GM19193 (cell line): ENCODE results near the gene DNMT1.

Source experiments
- POLR2A ChIP-seq: IDR thresholded peaks from 4 replicates; pipeline ENCODE4 v1.6.1; 2011; ENCODE audit not compliant: insufficient read depth, insufficient read length; ENCODE audit errors: extremely low read depth

The DNMT1 gene

GRCh38 chr19:10104665-10105508 lies 89.9 kb downstream of the DNMT1 start:
- peak; percentile 55 for TF ChIP-seq POLR2A

GRCh38 chr19:10104130-10104513 lies 90.6 kb downstream of the DNMT1 start:
- TF ChIP-seq POLR2A: no peak

GRCh38 chr19:10102787-10103236 lies 91.9 kb downstream of the DNMT1 start:
- no peak for TF ChIP-seq POLR2A

GRCh38 chr19:10100163-10100785 lies 94.5 kb downstream of the DNMT1 start:
- no peak for TF ChIP-seq POLR2A

GRCh38 chr19:10096615-10096963 lies 98.2 kb downstream of the DNMT1 start:
- TF ChIP-seq POLR2A: no peak

GRCh38 chr19:10095948-10096614 lies 98.7 kb downstream of the DNMT1 start:
- peak; percentile 78 for TF ChIP-seq POLR2A

- no peak for TF ChIP-seq POLR2A
Observed at GRCh38 chr19:10095622-10095947, 99.2 kb downstream of the DNMT1 start.

GRCh38 chr19:10093295-10094186 lies 101.2 kb downstream of the DNMT1 start:
- no peak for TF ChIP-seq POLR2A

- TF ChIP-seq POLR2A: peak; percentile 9
Observed at GRCh38 chr19:10092648-10093294, 102.0 kb downstream of the DNMT1 start.

GRCh38 chr19:10091895-10092641 lies 102.7 kb downstream of the DNMT1 start:
- TF ChIP-seq POLR2A: peak; percentile 45

GRCh38 chr19:10091370-10091687 lies 103.4 kb downstream of the DNMT1 start:
- TF ChIP-seq POLR2A: no peak

- peak; percentile 17 for TF ChIP-seq POLR2A
Observed at GRCh38 chr19:10089801-10090375, 104.9 kb downstream of the DNMT1 start.

GRCh38 chr19:10088949-10089554 lies 105.7 kb downstream of the DNMT1 start:
- TF ChIP-seq POLR2A: peak; percentile 13
